ENCODE data around the gene HSPA12B. TPM values are rescaled to one million over a fixed set of nuclear protein-coding genes. Genes with fewer than 3 reads are reported as not detected.

The HSPA12B gene
- total RNA-seq, 2 experiments from 2014 or later: not detected

DNA sequence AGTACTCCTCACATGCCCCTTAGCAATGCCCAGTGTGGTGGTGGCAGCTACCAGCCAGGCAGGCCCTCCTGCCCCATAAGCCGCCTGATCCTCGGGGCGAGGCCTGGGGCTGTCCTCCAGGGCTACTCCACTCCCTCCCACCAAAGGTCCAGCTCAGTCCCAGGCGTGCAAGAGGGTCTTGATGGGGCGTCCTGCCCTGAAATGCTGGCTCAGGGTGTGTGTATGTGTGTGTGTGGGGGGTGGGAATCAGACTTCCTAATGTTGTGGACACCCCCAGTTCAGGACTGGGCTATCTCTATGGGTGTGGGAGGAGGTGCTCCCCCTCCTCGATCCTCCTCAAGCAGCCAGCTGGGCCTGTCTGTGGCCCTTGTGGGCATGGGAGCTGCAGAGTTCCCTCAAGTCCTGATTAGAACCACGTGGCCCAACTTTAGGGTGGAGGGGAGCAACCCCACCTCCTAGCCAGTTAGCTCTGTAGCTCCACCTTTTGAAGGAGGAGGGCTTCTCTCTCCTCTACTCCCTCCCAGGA, 7.5 kb downstream of the HSPA12B start:
- H3K4me3 ChIP-seq (ENCODE audit: low read depth, low read length, poor library complexity, severe bottlenecking): no peak overlapping the region
- TF ChIP-seq CTCF (conservative IDR thresholded peaks at IDR 0.05; ENCODE audit: low read length): no peak
- no peak for TF ChIP-seq EZH2phosphoT487 (IDR thresholded peaks at IDR 0.05; ENCODE audit: borderline replicate concordance, low read depth, low read length)
- BruUV-seq (replicated peaks): no TSS peak
- H4K20me1 ChIP-seq (ENCODE audit: insufficient read depth, low read length): no peaks in the 10 kb centered on the region
- H3K4me1 ChIP-seq (ENCODE audit: insufficient read depth, low read length, poor library complexity, severe bottlenecking): no peaks in the 10 kb centered on the region
- H3K36me3 ChIP-seq (ENCODE audit: insufficient read depth, low read length): no peaks in the 10 kb centered on the region
- H3K79me2 ChIP-seq (ENCODE audit: insufficient read depth, low read depth, low read length): no peaks in the 10 kb centered on the region
- POLR2A ChIA-PET: no interaction called here
- CTCF ChIA-PET (ENCODE audit: unreplicated experiment): no interaction called here
- H2AFZ ChIP-seq (ENCODE audit: low read length): no peak overlapping the region
- no peaks in the 10 kb centered on the region for H3K9me2 ChIP-seq (ENCODE audit: insufficient read depth, low read length)
- H3K9me3 ChIP-seq (ENCODE audit: low read length): no peaks in the 10 kb centered on the region
- H3K4me2 ChIP-seq (ENCODE audit: low read length): no peak overlapping the region
- H3K27ac ChIP-seq (ENCODE audit: low read depth, low read length, poor library complexity, severe bottlenecking): no peak overlapping the region
- intact Hi-C loops (cut with micrococcal nuclease; ENCODE audit: unreplicated experiment): no loop called here
- DNase-seq (ENCODE audit: low spot score): no peak

DNA sequence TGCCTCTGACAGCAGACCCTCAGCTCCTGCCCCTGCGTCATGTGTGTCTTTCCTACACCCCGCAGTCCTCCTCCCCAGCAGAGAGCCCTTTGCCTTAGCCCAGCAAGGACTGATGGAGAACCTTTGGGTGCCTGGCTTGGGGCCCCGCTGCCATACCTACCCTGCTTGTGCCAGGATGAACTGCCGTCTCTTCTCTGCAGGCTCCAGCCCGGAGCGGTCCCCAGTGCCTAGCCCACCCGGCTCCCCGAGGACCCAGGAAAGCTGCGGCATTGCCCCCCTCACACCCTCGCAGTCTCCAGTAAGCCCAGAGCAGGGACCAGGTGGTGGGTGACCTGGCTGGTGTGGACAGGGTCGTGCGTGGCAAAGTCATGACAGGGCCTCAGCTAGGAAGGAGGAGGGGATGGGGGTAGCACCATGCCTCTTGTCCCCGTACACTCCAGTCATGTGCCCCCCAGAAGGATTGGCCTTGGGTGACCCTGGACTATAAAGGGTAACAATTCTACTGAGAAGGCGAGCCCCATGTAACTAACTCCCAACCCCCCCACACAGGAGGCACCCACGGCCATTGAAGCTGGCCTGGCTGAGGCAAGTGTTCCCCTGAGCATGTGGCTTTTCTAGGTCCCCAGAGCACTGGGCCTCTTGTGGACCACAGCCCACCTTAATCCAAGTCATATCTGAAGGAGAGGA, 8.3 kb downstream of the HSPA12B start:
- Histone ChIP-seq H3K4me2 (ENCODE audit: low read length) (no peak overlapping the region), H2AFZ (ENCODE audit: low read length) (no peak overlapping the region)
- no TSS peak for BruUV-seq (replicated peaks)

More for the DNA sequence above, 8.3 kb downstream of the HSPA12B start:
- Histone ChIP-seq H3K36me3 (ENCODE audit: insufficient read depth, low read length) (no peaks in the 10 kb centered on the region), H3K9me3 (ENCODE audit: low read length) (no peaks in the 10 kb centered on the region), H3K9me2 (ENCODE audit: insufficient read depth, low read length) (no peaks in the 10 kb centered on the region), H3K4me3 (ENCODE audit: low read depth, low read length, poor library complexity, severe bottlenecking) (no peak overlapping the region), H4K20me1 (ENCODE audit: insufficient read depth, low read length) (no peaks in the 10 kb centered on the region), H3K79me2 (ENCODE audit: insufficient read depth, low read depth, low read length) (no peaks in the 10 kb centered on the region), H3K4me1 (ENCODE audit: insufficient read depth, low read length, poor library complexity, severe bottlenecking) (no peaks in the 10 kb centered on the region), H3K27ac (ENCODE audit: low read depth, low read length, poor library complexity, severe bottlenecking) (no peak overlapping the region)
- DNase-seq (ENCODE audit: low spot score): no peak
- POLR2A ChIA-PET: no interaction called here
- intact Hi-C loops (cut with micrococcal nuclease; ENCODE audit: unreplicated experiment): no loop called here
- TF ChIP-seq EZH2phosphoT487 (IDR thresholded peaks at IDR 0.05; ENCODE audit: borderline replicate concordance, low read depth, low read length): no peak
- no peak for TF ChIP-seq CTCF (conservative IDR thresholded peaks at IDR 0.05; ENCODE audit: low read length)
- CTCF ChIA-PET (ENCODE audit: unreplicated experiment): no interaction called here

All from OCI-LY7 (cell line).